GM12872 (cell line): Measurements from ENCODE around the gene HRNR.

Source experiments
- CTCF ChIP-seq: IDR thresholded peaks from 3 replicates; pipeline ENCODE4 v1.5.1; 2011; ENCODE audit warnings: low read depth, mild to moderate bottlenecking, low read length, moderate library complexity; ENCODE audit not compliant: insufficient read depth

Gene HRNR

GRCh38 chr1:152227310-152227928 lies 3.4 kb upstream of the HRNR start:
- no peak for TF ChIP-seq CTCF

GRCh38 chr1:152225678-152226077 lies 1.7 kb upstream of the HRNR start:
- TF ChIP-seq CTCF = no peak

DNA sequence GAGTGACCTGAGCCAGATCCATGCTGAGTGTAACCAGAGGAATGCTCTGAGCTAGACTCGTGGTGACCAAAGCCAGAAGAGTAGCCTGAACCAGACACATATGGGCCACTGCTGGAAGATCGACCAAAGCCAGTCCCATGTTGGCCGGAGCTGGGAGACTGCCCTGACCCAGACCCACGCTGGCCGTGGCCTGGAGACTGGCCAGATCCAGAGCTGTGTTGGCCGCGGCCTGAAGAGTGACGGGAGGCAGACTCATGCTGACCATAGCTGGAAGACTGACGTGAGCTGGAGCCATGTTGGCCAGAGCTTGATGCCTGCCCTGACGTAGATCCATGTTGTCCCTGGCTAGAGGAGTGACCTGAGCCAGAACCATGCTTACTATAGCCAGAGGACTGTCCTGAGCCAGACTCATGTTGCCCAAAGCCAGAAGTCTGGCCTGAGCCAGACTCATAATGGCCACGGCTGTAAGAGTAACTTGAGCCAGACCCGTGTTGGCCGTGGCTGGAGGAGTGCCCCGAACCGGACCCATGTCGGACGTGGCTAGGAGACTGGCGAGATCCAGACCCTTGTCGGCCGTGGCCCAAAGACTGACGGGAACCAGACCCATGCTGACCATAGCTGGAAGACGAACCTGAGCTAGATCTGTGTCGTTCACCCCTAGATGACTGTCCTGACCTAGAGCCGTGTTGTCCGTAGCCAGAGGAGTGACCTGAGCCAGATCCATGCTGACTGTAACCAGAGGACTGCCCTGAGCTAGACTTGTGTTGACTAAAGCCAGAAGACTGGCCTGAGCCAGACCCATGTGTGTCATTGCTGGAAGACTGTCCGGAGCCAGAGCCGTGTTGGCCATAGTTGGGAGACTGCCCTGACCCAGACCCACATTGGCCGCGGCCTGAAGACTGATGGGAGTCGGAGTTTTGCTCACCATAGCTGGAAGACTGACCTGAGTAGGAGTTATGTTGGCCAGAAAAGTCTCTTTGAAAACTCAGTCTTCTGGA lies 3.5 kb downstream of the HRNR start:
- no peak for TF ChIP-seq CTCF

- no peak for TF ChIP-seq CTCF
Observed at GRCh38 chr1:152218762-152219436, 5.1 kb downstream of the HRNR start.

GRCh38 chr1:152198982-152199381 lies 25.0 kb downstream of the HRNR start:
- no peak for TF ChIP-seq CTCF

GRCh38 chr1:152197361-152197941 lies 26.5 kb downstream of the HRNR start:
- no peak for TF ChIP-seq CTCF

DNA sequence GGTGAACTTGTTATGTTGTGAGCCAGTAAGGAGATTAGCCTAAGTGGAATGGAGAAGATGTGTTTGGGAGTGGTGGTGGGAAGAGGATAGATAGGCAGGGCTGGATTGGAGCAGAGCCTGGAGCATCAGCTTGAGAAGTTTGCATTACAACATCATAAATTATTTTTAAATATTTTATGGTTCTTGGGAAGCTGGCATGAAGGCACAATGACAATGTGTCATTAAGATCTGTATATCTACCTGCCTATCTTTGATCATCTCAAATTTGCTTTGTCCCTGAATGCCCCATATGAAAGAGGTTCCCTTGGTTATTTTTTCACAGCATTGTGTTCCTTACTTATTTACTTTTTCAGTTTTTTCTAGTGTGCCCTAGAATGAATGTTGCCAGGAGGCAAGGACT lies 32.3 kb downstream of the HRNR start:
- no peak for TF ChIP-seq CTCF
